ENCODE measurements around the gene CBFA2T3. TPM values are rescaled to one million over a fixed set of nuclear protein-coding genes. Genes with fewer than 3 reads are reported as not detected.

CBFA2T3 gene
- total RNA-seq, 6 experiments from 2014 or later: 2.5 to 9.8 (median 4.2) TPM

- intact Hi-C loops (cut with DNase I): no loop called here
- TF ChIP-seq POLR2A (IDR thresholded peaks at IDR 0.05) (no peak), CTCF (IDR thresholded peaks at IDR 0.05) (no peak)
- peaks cover 0 to 5% (median 1%) of the 10 kb centered on the region in 4 donors for H3K4me1 ChIP-seq
- no peak overlapping the region for H3K4me3 ChIP-seq
- 65% methylated on average over 11 of the region's 33 CpGs for WGBS (ENCODE audit: insufficient coverage, low coverage, low lambda C conversion rate, missing lambda C conversion rate)
- no peak for DNase-seq
- H3K9me3 ChIP-seq: no peaks in the 10 kb centered on the region
- H3K36me3 ChIP-seq: no peaks in the 10 kb centered on the region
- no peak overlapping the region for H3K27ac ChIP-seq
- ATAC-seq: peak in 1 of 4 donors; percentile 22
- H3K27me3 ChIP-seq: no peaks in the 10 kb centered on the region
These were observed 126.3 kb downstream of the CBFA2T3 start for GRCh38 chr16:88850531-88851199.

- no peak for DNase-seq
These were observed 128.4 kb downstream of the CBFA2T3 start for GRCh38 chr16:88848557-88848956.

GRCh38 chr16:88847654-88848053 lies 129.4 kb downstream of the CBFA2T3 start:
- no peak overlapping the region for H3K27ac ChIP-seq
- WGBS (ENCODE audit: insufficient coverage, low coverage, low lambda C conversion rate, missing lambda C conversion rate): 100% methylated on average over 3 of the region's 18 CpGs
- H3K36me3 ChIP-seq: no peaks in the 10 kb centered on the region
- no peak for TF ChIP-seq CTCF (IDR thresholded peaks at IDR 0.05)
- TF ChIP-seq POLR2A (IDR thresholded peaks at IDR 0.05): no peak
- ATAC-seq (no peak), DNase-seq (no peak)
- H3K27me3 ChIP-seq: no peaks in the 10 kb centered on the region
- H3K4me1 ChIP-seq: no peaks in the 10 kb centered on the region
- no peaks in the 10 kb centered on the region for H3K9me3 ChIP-seq
- intact Hi-C loops (cut with DNase I): no loop called here
- H3K4me3 ChIP-seq: no peak overlapping the region

More at GRCh38 chr16:88848557-88848956, 128.4 kb downstream of the CBFA2T3 start:
- no peak for ATAC-seq
- H3K4me3 ChIP-seq: no peak overlapping the region
- no peaks in the 10 kb centered on the region for H3K4me1 ChIP-seq
- TF ChIP-seq POLR2A (IDR thresholded peaks at IDR 0.05) (no peak), CTCF (IDR thresholded peaks at IDR 0.05) (no peak)
- no peaks in the 10 kb centered on the region for H3K36me3 ChIP-seq
- no peaks in the 10 kb centered on the region for H3K9me3 ChIP-seq
- H3K27ac ChIP-seq: no peak overlapping the region
- H3K27me3 ChIP-seq: no peaks in the 10 kb centered on the region
- intact Hi-C loops (cut with DNase I): no loop called here
- WGBS (ENCODE audit: insufficient coverage, low coverage, low lambda C conversion rate, missing lambda C conversion rate): 94% methylated on average over 6 of the region's 21 CpGs

GRCh38 chr16:88846088-88846487 lies 130.9 kb downstream of the CBFA2T3 start:
- ATAC-seq (no peak), DNase-seq (no peak)
- WGBS (ENCODE audit: insufficient coverage, low coverage, low lambda C conversion rate, missing lambda C conversion rate): 81% methylated on average over 5 of the region's 9 CpGs
- Histone ChIP-seq H3K4me1 (no peaks in the 10 kb centered on the region), H3K27ac (no peak overlapping the region), H3K4me3 (no peak overlapping the region), H3K27me3 (no peaks in the 10 kb centered on the region), H3K36me3 (no peaks in the 10 kb centered on the region), H3K9me3 (no peaks in the 10 kb centered on the region)
- TF ChIP-seq CTCF (IDR thresholded peaks at IDR 0.05) (no peak), POLR2A (IDR thresholded peaks at IDR 0.05) (no peak)
- intact Hi-C loops (cut with DNase I): no loop called here
